Measurements from ENCODE around the gene GLRX. TPM values are rescaled to one million over a fixed set of nuclear protein-coding genes. Genes with fewer than 3 reads are reported as not detected.

GLRX gene
- total RNA-seq, 4 donors from 2014 or later, result 30.9 to 151 (median 80.0) TPM

DNA sequence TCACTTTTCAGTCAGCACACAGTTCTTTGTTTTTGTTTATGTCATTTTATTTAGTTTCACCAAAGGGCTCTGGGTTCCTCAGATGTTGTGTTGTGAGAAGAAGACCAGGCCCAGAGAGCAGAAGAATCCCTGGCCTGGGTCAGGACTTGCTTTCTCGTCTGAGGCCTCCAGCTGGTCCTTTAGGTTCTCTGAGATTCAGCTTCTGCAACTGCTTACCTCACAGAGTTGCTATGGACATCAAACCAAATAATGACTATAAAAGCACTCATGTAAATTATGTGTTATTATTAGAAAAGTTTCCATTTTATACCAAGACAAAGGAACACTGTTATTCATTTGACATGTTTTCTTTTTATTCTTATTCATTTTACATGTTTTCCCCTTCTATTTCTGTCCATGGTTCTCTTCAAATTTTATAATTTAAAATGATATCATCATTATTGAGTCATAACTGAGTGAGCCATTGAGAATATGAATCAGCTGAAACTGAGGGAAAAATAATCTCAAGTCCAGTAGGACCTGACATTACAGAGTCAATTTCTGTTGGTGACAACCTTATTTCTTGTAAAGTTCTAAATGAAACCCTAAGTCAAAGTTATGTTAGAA lies 44.0 kb upstream of the GLRX start:
- WGBS, result 79% methylated on average over 1 of the region's 1 CpG
- TF ChIP-seq POLR2A (IDR thresholded peaks at IDR 0.05) (no peak), EP300 (IDR thresholded peaks at IDR 0.05) (no peak), POLR2AphosphoS5 (IDR thresholded peaks at IDR 0.05) (no peak)
- TF ChIP-seq, protein P1, sequence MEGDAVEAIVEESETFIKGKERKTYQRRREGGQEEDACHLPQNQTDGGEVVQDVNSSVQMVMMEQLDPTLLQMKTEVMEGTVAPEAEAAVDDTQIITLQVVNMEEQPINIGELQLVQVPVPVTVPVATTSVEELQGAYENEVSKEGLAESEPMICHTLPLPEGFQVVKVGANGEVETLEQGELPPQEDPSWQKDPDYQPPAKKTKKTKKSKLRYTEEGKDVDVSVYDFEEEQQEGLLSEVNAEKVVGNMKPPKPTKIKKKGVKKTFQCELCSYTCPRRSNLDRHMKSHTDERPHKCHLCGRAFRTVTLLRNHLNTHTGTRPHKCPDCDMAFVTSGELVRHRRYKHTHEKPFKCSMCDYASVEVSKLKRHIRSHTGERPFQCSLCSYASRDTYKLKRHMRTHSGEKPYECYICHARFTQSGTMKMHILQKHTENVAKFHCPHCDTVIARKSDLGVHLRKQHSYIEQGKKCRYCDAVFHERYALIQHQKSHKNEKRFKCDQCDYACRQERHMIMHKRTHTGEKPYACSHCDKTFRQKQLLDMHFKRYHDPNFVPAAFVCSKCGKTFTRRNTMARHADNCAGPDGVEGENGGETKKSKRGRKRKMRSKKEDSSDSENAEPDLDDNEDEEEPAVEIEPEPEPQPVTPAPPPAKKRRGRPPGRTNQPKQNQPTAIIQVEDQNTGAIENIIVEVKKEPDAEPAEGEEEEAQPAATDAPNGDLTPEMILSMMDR (IDR thresholded peaks at IDR 0.05), result no peak
- H3K36me3 ChIP-seq, result no peaks in the 10 kb centered on the region
- no peak overlapping the region for H3K4me3 ChIP-seq
- DNase-seq (ENCODE audit: low spot score in 2 of 2), result no peak
- no peak overlapping the region for H3K27ac ChIP-seq
- peaks cover 35% of the 10 kb centered on the region for H3K4me1 ChIP-seq
- no peaks in the 10 kb centered on the region for H3K27me3 ChIP-seq
- H3K9me3 ChIP-seq, result no peaks in the 10 kb centered on the region

DNA sequence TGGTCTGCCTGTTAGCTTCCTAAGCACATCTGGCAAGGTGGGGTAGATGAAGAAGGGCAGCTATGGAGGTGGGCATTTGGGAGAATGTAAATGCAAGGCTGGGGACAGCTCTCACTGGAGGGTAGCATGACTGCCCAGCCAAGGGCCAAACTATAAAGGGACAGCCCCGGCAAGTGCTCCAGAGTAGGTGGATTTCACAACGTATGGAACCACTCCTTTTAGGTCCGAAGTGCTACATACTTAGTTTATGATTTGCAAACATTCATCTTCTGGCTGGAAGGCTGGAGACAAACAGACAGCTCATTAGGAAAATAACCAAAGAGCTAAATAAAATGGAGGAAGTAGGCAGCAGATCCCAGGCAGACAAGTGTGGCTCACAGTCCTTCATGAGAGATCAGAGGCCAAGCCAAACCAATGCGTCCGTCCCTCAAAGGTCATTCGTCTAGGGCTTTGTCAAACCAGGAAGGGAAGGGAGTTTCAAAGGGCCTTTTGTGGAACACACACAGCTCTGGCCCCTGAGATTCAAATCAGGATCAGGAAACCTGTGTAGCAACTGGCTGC lies 42.5 kb upstream of the GLRX start:
- WGBS, result 61% methylated on average over 6 of the region's 6 CpGs
- DNase-seq (ENCODE audit: low spot score in 2 of 2), result no peak
- TF ChIP-seq, protein P1 (IDR thresholded peaks at IDR 0.05), result no peak
- no peak for TF ChIP-seq EP300 (IDR thresholded peaks at IDR 0.05)
- no peak for TF ChIP-seq POLR2AphosphoS5 (IDR thresholded peaks at IDR 0.05)
- no peak for TF ChIP-seq POLR2A (IDR thresholded peaks at IDR 0.05)
- Histone ChIP-seq H3K27ac (no peak overlapping the region), H3K36me3 (no peaks in the 10 kb centered on the region), H3K4me1 (peaks cover 42% of the 10 kb centered on the region), H3K27me3 (no peaks in the 10 kb centered on the region), H3K4me3 (no peak overlapping the region), H3K9me3 (no peaks in the 10 kb centered on the region)

DNA sequence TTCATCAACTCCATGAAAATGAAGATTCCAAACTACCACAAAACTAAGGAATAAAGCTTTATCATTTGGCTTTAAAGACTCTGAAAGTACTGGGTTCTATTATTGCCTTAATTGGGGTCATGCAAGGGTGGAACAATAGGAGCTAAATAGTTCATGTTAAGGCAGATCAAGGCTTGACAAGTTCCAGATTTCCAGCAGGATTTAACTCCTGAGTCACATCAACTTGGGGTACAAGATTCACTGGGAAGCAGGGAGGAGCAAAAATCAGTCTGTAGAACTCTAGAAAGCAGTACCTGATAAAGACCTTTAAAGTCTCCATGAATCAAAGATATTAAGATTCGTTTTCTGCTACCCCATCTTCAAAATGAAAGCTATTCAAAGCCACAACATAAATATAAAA lies 41.9 kb upstream of the GLRX start:
- no peak for DNase-seq (ENCODE audit: low spot score in 2 of 2)
- WGBS, result 87% methylated on average over 1 of the region's 1 CpG
- Histone ChIP-seq H3K4me3 (no peak overlapping the region), H3K36me3 (no peaks in the 10 kb centered on the region), H3K27me3 (no peaks in the 10 kb centered on the region), H3K27ac (no peak overlapping the region), H3K9me3 (no peaks in the 10 kb centered on the region), H3K4me1 (peaks cover 48% of the 10 kb centered on the region)
- no peak for TF ChIP-seq POLR2A (IDR thresholded peaks at IDR 0.05)
- no peak for TF ChIP-seq EP300 (IDR thresholded peaks at IDR 0.05)
- TF ChIP-seq POLR2AphosphoS5 (IDR thresholded peaks at IDR 0.05), result no peak

DNA sequence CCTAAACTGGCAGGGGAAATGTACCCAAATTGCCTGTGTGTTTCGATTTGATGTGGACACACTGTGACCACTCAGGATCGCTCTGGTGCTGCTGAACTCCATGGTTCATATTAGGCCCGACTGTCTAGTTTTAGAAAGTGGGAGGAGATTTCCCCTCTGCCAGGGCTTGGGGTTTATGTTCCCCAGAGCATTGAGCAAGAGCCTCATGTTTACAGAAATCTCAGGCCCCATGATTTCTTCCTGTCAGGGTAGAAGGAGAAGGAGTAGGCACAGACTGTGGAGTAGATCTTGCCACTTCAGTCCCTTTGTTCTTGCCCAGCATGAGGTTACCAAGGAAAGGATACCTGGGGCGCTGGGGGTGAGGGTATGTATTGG lies 40.8 kb upstream of the GLRX start:
- Histone ChIP-seq H3K36me3 (no peaks in the 10 kb centered on the region), H3K9me3 (no peaks in the 10 kb centered on the region), H3K4me1 (peaks cover 54% of the 10 kb centered on the region), H3K27ac (peak overlapping the region; percentile 52), H3K27me3 (no peaks in the 10 kb centered on the region), H3K4me3 (no peak overlapping the region)
- DNase-seq (ENCODE audit: low spot score in 2 of 2), result no peak
- peak in 1 of 2 donors; percentile 19 for TF ChIP-seq POLR2A (IDR thresholded peaks at IDR 0.05)
- TF ChIP-seq, protein P1 (IDR thresholded peaks at IDR 0.05), result no peak
- TF ChIP-seq POLR2AphosphoS5 (IDR thresholded peaks at IDR 0.05), result peak in 1 of 3 donors; percentile 39
- 63% methylated on average over 4 of the region's 4 CpGs for WGBS

DNA sequence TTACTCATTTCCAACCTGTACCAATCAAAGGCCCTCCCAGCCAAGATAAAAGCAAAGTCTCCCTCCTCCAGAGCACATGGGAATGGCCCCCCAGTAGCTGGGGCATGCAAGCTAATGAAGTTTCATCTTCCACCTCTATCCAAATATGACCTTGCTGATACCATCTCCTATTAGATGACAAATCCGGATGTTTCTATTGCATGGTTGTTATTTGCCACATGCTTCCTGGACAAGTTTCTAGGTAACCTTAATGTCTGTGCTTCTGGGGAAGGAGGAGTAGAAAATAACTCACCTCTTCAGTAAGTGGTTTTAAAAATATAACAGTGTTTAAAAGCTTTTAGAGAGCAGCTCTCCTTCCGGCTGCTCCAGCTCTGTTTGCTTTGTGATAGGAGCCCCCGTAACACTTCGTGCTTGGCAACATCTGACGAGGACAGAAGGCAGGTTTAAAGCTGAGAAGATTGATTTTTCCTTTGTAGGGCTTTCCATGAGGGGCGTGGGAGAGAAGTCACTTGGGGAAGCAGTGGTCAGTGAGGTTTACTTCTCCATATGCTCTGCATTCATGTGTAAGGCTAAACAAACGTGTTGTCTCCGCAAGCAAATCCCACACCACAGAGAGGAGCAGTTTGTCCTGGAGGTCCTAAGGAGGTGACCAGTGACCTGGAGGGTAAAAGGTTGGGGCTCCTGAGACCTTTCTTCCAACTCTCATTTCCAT lies 40.3 kb upstream of the GLRX start:
- H3K27me3 ChIP-seq, result no peaks in the 10 kb centered on the region
- no peak overlapping the region for H3K4me3 ChIP-seq
- H3K9me3 ChIP-seq, result no peaks in the 10 kb centered on the region
- H3K36me3 ChIP-seq, result no peaks in the 10 kb centered on the region
- H3K27ac ChIP-seq, result peak overlapping the region; percentile 52
- peaks cover 59% of the 10 kb centered on the region for H3K4me1 ChIP-seq
- WGBS, result 90% methylated on average over 8 of the region's 8 CpGs
- no peak for DNase-seq (ENCODE audit: low spot score in 2 of 2)
- no peak for TF ChIP-seq POLR2AphosphoS5 (IDR thresholded peaks at IDR 0.05)
- TF ChIP-seq POLR2A (IDR thresholded peaks at IDR 0.05), result no peak
- no peak for TF ChIP-seq EP300 (IDR thresholded peaks at IDR 0.05)
- TF ChIP-seq, protein P1 (IDR thresholded peaks at IDR 0.05), result no peak

Data from suprapubic skin (tissue), 4 donors.